Measurements from ENCODE around the gene GATA2. TPM values are rescaled to one million over a fixed set of nuclear protein-coding genes. Genes with fewer than 3 reads are reported as not detected.

Gene GATA2
- total and polyA plus RNA-seq, 5 donors = 9.7 to 18.1 (median 14.3) TPM

GRCh38 chr3:128487538-128487812 lies 5.5 kb downstream of the GATA2 start:
- no peaks in the 10 kb centered on the region for H3K4me1 ChIP-seq (ENCODE audit: control insufficient read depth, insufficient read depth, low read length)
- no peaks in the 10 kb centered on the region for H3K9me3 ChIP-seq (ENCODE audit: control insufficient read depth, low read length)
- ATAC-seq (no peak), DNase-seq (no peak)
- H3K4me3 ChIP-seq (ENCODE audit: low read length) = peak overlapping the region; percentile 81
- under 1% methylated on average over 18 of the region's 18 CpGs for WGBS
- no peaks in the 10 kb centered on the region for H3K27me3 ChIP-seq (ENCODE audit: control insufficient read depth, insufficient read depth)
- peak overlapping the region; percentile 19 for H3K27ac ChIP-seq (ENCODE audit: low read length)
- intact Hi-C loops (cut with DNase I) = no loop called here

GRCh38 chr3:128486681-128487537 lies 6.1 kb downstream of the GATA2 start:
- intact Hi-C loops (cut with DNase I) = no loop called here
- no peak for ATAC-seq
- no peaks in the 10 kb centered on the region for H3K4me1 ChIP-seq (ENCODE audit: control insufficient read depth, insufficient read depth, low read length)
- peak overlapping the region; percentile 19 for H3K27ac ChIP-seq (ENCODE audit: low read length)
- no peaks in the 10 kb centered on the region for H3K9me3 ChIP-seq (ENCODE audit: control insufficient read depth, low read length)
- peak; percentile 50 to 73 (median 73) for DNase-seq
- H3K4me3 ChIP-seq (ENCODE audit: low read length) = peak overlapping the region; percentile 81
- WGBS = 2% methylated on average over 75 of the region's 75 CpGs
- H3K27me3 ChIP-seq (ENCODE audit: control insufficient read depth, insufficient read depth) = no peaks in the 10 kb centered on the region

- WGBS = 42% methylated on average over 14 of the region's 14 CpGs
- DNase-seq (no peak), ATAC-seq (no peak)
- peak overlapping the region; percentile 81 for H3K4me3 ChIP-seq (ENCODE audit: low read length)
- H3K4me1 ChIP-seq (ENCODE audit: control insufficient read depth, insufficient read depth, low read length) = no peaks in the 10 kb centered on the region
- H3K9me3 ChIP-seq (ENCODE audit: control insufficient read depth, low read length) = no peaks in the 10 kb centered on the region
- H3K27me3 ChIP-seq (ENCODE audit: control insufficient read depth, insufficient read depth) = no peaks in the 10 kb centered on the region
- intact Hi-C loops (cut with DNase I) = no loop called here
- no peak overlapping the region for H3K27ac ChIP-seq (ENCODE audit: low read length)
Observed at GRCh38 chr3:128486205-128486628, 6.8 kb downstream of the GATA2 start.

- Histone ChIP-seq H3K4me1 (ENCODE audit: control insufficient read depth, insufficient read depth, low read length) (no peaks in the 10 kb centered on the region), H3K4me3 (ENCODE audit: low read length) (peak overlapping the region; percentile 3), H3K27me3 (ENCODE audit: control insufficient read depth, insufficient read depth) (no peaks in the 10 kb centered on the region), H3K27ac (ENCODE audit: low read length) (no peak overlapping the region), H3K9me3 (ENCODE audit: control insufficient read depth, low read length) (no peaks in the 10 kb centered on the region)
- WGBS = 57% methylated on average over 29 of the region's 29 CpGs
- ATAC-seq = no peak
- intact Hi-C loops (cut with DNase I) = no loop called here
- peak in 2 of 3 donors; percentile 3 to 47 for DNase-seq
Observed at GRCh38 chr3:128485282-128486204, 7.5 kb downstream of the GATA2 start.

- ATAC-seq (no peak), DNase-seq (peak in 2 of 3 donors; percentile 40 to 53)
- H3K4me1 ChIP-seq (ENCODE audit: control insufficient read depth, insufficient read depth, low read length) = no peaks in the 10 kb centered on the region
- peak overlapping the region; percentile 23 for H3K4me3 ChIP-seq (ENCODE audit: low read length)
- 44% methylated on average over 16 of the region's 16 CpGs for WGBS
- H3K27ac ChIP-seq (ENCODE audit: low read length) = peak overlapping the region; percentile 23
- H3K9me3 ChIP-seq (ENCODE audit: control insufficient read depth, low read length) = no peaks in the 10 kb centered on the region
- H3K27me3 ChIP-seq (ENCODE audit: control insufficient read depth, insufficient read depth) = no peaks in the 10 kb centered on the region
- intact Hi-C loops (cut with DNase I) = no loop called here
Observed at GRCh38 chr3:128484404-128485281, 8.4 kb downstream of the GATA2 start.

- no peaks in the 10 kb centered on the region for H3K4me1 ChIP-seq (ENCODE audit: control insufficient read depth, insufficient read depth, low read length)
- peak overlapping the region; percentile 23 for H3K4me3 ChIP-seq (ENCODE audit: low read length)
Observed at GRCh38 chr3:128483657-128484403, 9.2 kb downstream of the GATA2 start.

GRCh38 chr3:128482666-128483656 lies 10.0 kb downstream of the GATA2 start:
- intact Hi-C loops (cut with DNase I) = no loop called here
- Histone ChIP-seq H3K4me3 (ENCODE audit: low read length) (peak overlapping the region; percentile 23), H3K27me3 (ENCODE audit: control insufficient read depth, insufficient read depth) (no peaks in the 10 kb centered on the region), H3K9me3 (ENCODE audit: control insufficient read depth, low read length) (no peaks in the 10 kb centered on the region), H3K27ac (ENCODE audit: low read length) (peak overlapping the region; percentile 32), H3K4me1 (ENCODE audit: control insufficient read depth, insufficient read depth, low read length) (no peaks in the 10 kb centered on the region)
- DNase-seq (peak; percentile 57 to 71 (median 70)), ATAC-seq (peak; percentile 19 to 52)
- 31% methylated on average over 33 of the region's 33 CpGs for WGBS

More at GRCh38 chr3:128483657-128484403, 9.2 kb downstream of the GATA2 start:
- WGBS = 34% methylated on average over 26 of the region's 26 CpGs
- ATAC-seq (no peak), DNase-seq (peak in 2 of 3 donors; percentile 44 to 49)
- intact Hi-C loops (cut with DNase I) = no loop called here
- Histone ChIP-seq H3K27me3 (ENCODE audit: control insufficient read depth, insufficient read depth) (no peaks in the 10 kb centered on the region), H3K27ac (ENCODE audit: low read length) (peak overlapping the region; percentile 23), H3K9me3 (ENCODE audit: control insufficient read depth, low read length) (no peaks in the 10 kb centered on the region)

- peak overlapping the region; percentile 65 for H3K27ac ChIP-seq (ENCODE audit: low read length)
- DNase-seq (peak in 2 of 3 donors; percentile 4 to 17), ATAC-seq (no peak)
- H3K4me1 ChIP-seq (ENCODE audit: control insufficient read depth, insufficient read depth, low read length) = no peaks in the 10 kb centered on the region
- no peaks in the 10 kb centered on the region for H3K9me3 ChIP-seq (ENCODE audit: control insufficient read depth, low read length)
- 59% methylated on average over 11 of the region's 11 CpGs for WGBS
- H3K4me3 ChIP-seq (ENCODE audit: low read length) = no peak overlapping the region
- intact Hi-C loops (cut with DNase I) = no loop called here
- no peaks in the 10 kb centered on the region for H3K27me3 ChIP-seq (ENCODE audit: control insufficient read depth, insufficient read depth)
Observed at GRCh38 chr3:128482175-128482574, 10.8 kb downstream of the GATA2 start.

GRCh38 chr3:128481438-128481942 lies 11.5 kb downstream of the GATA2 start:
- peak overlapping the region; percentile 67 for H3K27ac ChIP-seq (ENCODE audit: low read length)
- WGBS = 39% methylated on average over 19 of the region's 19 CpGs
- intact Hi-C loops (cut with DNase I) = no loop called here
- DNase-seq = peak; percentile 87 to 91 (median 90)
- no peak overlapping the region for H3K4me3 ChIP-seq (ENCODE audit: low read length)
- ATAC-seq = peak; percentile 62 to 79
- H3K27me3 ChIP-seq (ENCODE audit: control insufficient read depth, insufficient read depth) = no peaks in the 10 kb centered on the region
- H3K9me3 ChIP-seq (ENCODE audit: control insufficient read depth, low read length) = no peaks in the 10 kb centered on the region
- H3K4me1 ChIP-seq (ENCODE audit: control insufficient read depth, insufficient read depth, low read length) = no peaks in the 10 kb centered on the region

Data from right cardiac atrium (tissue), 5 donors.